Frontal cortex (tissue), 4 donors: Measurements from ENCODE around the gene PAWR. TPM values are rescaled to one million over a fixed set of nuclear protein-coding genes. Genes with fewer than 3 reads are reported as not detected.
"Not testable (repeated sequence)": the region's sequence is repeated elsewhere in the genome, so short reads cannot be mapped to it uniquely, and the experiment has no call there.

Experiments
- DNase-seq, 2 donors: peaks; one replicate each; pipeline ENCODE4 v3.0.0; 2012; ENCODE audit warnings: low spot score in 2 of 2
- FAIRE-seq: peaks from 2 replicates; lab custom pipeline; 2012; peaks lifted over from hg19 to GRCh38; lab: Jason Lieb, UNC
- total RNA-seq: library from RNA; depleted of rRNA; stranded (reverse); fragments of >200 nt; gene quantifications from one replicate; pipeline ENCODE4 v1.2.3, GENCODE V29; 2014
- donor health status: control.
- donor health status: control.
- donor health status: control.

The PAWR gene
- total RNA-seq, 1 donor from 2014 or later = 22.0 TPM

- FAIRE-seq (no peak), DNase-seq (no peak)
These were observed 76.0 kb downstream of the PAWR start for GRCh38 chr12:79614730-79615129.

GRCh38 chr12:79601908-79602307 is 88.9 kb downstream of the PAWR start:
- DNase-seq (no peak), FAIRE-seq (no peak)

- FAIRE-seq (no peak), DNase-seq (no peak)
These were observed 92.9 kb downstream of the PAWR start for GRCh38 chr12:79597910-79598309.

GRCh38 chr12:79596719-79597350 is 93.9 kb downstream of the PAWR start:
- DNase-seq (no peak), FAIRE-seq (no peak)

- no peak for FAIRE-seq
These were observed 95.5 kb downstream of the PAWR start for GRCh38 chr12:79595273-79595672.

GRCh38 chr12:79592865-79593264 is 97.9 kb downstream of the PAWR start:
- DNase-seq = no peak
- FAIRE-seq = no peak

More at GRCh38 chr12:79595273-79595672, 95.5 kb downstream of the PAWR start:
- DNase-seq = no peak

- no peak for FAIRE-seq
These were observed 98.8 kb downstream of the PAWR start for GRCh38 chr12:79591988-79592387.

GRCh38 chr12:79590751-79591150 is 100.0 kb downstream of the PAWR start:
- no peak for FAIRE-seq
- no peak for DNase-seq

More at GRCh38 chr12:79591988-79592387, 98.8 kb downstream of the PAWR start:
- DNase-seq = no peak

GRCh38 chr12:79587368-79587767 is 103.4 kb downstream of the PAWR start:
- no peak for FAIRE-seq
- DNase-seq = no peak

- FAIRE-seq = no peak
- DNase-seq = no peak
These were observed 105.6 kb downstream of the PAWR start for GRCh38 chr12:79585147-79585546.

GRCh38 chr12:79573820-79574219 is 116.9 kb downstream of the PAWR start:
- no peak for DNase-seq
- no peak for FAIRE-seq

GRCh38 chr12:79569679-79570078 is 121.1 kb downstream of the PAWR start:
- DNase-seq = no peak
- no peak for FAIRE-seq

- FAIRE-seq (no peak), DNase-seq (no peak)
These were observed 123.6 kb downstream of the PAWR start for GRCh38 chr12:79567175-79567563.

GRCh38 chr12:79566452-79567174 is 124.2 kb downstream of the PAWR start:
- no peak for DNase-seq
- no peak for FAIRE-seq

- DNase-seq, FAIRE-seq: not testable (repeated sequence)
These were observed 125.9 kb downstream of the PAWR start for GRCh38 chr12:79564727-79565350.

- DNase-seq (no peak), FAIRE-seq (no peak)
These were observed 127.6 kb downstream of the PAWR start for GRCh38 chr12:79563021-79563740.

- no peak for DNase-seq
These were observed 129.2 kb downstream of the PAWR start for GRCh38 chr12:79561401-79562132.

GRCh38 chr12:79560225-79560889 is 130.4 kb downstream of the PAWR start:
- no peak for DNase-seq
- FAIRE-seq = no peak

More at GRCh38 chr12:79561401-79562132, 129.2 kb downstream of the PAWR start:
- no peak for FAIRE-seq

GRCh38 chr12:79559591-79559990 is 131.2 kb downstream of the PAWR start:
- no peak for FAIRE-seq
- no peak for DNase-seq
